Neutrophil (primary cell): ENCODE results near the gene INAVA.

Experiments
- H3K27ac ChIP-seq: fragments of 200-600 bp; sonication (generic); 2 replicates; pipeline ENCODE4 v1.5.1; 2016; ENCODE audit warnings: mild to moderate bottlenecking, moderate library complexity
- H3K27me3 ChIP-seq: fragments of 200-600 bp; sonication (generic); 2 replicates; pipeline ENCODE4 v1.6.0; 2016; ENCODE audit warnings: mild to moderate bottlenecking
- H3K36me3 ChIP-seq: fragments of 200-600 bp; sonication (generic); 2 replicates; pipeline ENCODE4 v1.5.1; 2017
- H3K4me1 ChIP-seq, 2 experiments: fragments of 200-600 bp in 1 of 2; sonication (generic) in 1 of 2; 1 replicate in 1 of 2; 2 replicates in 1 of 2; pipeline versions ENCODE4 v1.5.1 to v1.6.1; 2013 to 2016; ENCODE audit warnings: low read depth in 1 of 2, low read length in 1 of 2, mild to moderate bottlenecking in 1 of 2, moderate library complexity in 1 of 2; ENCODE audit not compliant: control insufficient read depth in 1 of 2, insufficient read depth in 1 of 2
- H3K4me3 ChIP-seq, 2 experiments: fragments of 200-600 bp in 1 of 2; sonication (generic) in 1 of 2; 1 replicate in 1 of 2; 2 replicates in 1 of 2; pipeline ENCODE4 v1.5.1; 2013 to 2016; ENCODE audit warnings: low read depth in 1 of 2, low read length in 1 of 2, mild to moderate bottlenecking in 1 of 2, moderate library complexity in 1 of 2
- H3K9me3 ChIP-seq: fragments of 200-600 bp; sonication (generic); 2 replicates; pipeline ENCODE4 v1.5.1; 2016
- TF ChIP-seq, protein P1 (sequence below): fragments of 200-600 bp; sonication (generic); IDR thresholded peaks from 2 replicates; pipeline ENCODE4 v1.5.1; 2016; ENCODE audit warnings: antibody characterized with exemption

Gene INAVA

GRCh38 chr1:200873116-200873670 lies 21.5 kb upstream of the INAVA start:
- peaks cover 16 to 22% of the 10 kb centered on the region in 2 experiments for H3K4me1 ChIP-seq
- no peak overlapping the region for H3K27ac ChIP-seq
- TF ChIP-seq, protein P1, sequence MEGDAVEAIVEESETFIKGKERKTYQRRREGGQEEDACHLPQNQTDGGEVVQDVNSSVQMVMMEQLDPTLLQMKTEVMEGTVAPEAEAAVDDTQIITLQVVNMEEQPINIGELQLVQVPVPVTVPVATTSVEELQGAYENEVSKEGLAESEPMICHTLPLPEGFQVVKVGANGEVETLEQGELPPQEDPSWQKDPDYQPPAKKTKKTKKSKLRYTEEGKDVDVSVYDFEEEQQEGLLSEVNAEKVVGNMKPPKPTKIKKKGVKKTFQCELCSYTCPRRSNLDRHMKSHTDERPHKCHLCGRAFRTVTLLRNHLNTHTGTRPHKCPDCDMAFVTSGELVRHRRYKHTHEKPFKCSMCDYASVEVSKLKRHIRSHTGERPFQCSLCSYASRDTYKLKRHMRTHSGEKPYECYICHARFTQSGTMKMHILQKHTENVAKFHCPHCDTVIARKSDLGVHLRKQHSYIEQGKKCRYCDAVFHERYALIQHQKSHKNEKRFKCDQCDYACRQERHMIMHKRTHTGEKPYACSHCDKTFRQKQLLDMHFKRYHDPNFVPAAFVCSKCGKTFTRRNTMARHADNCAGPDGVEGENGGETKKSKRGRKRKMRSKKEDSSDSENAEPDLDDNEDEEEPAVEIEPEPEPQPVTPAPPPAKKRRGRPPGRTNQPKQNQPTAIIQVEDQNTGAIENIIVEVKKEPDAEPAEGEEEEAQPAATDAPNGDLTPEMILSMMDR = no peak
- no peaks in the 10 kb centered on the region for H3K9me3 ChIP-seq
- H3K36me3 ChIP-seq = no peaks in the 10 kb centered on the region
- peak overlapping the region; percentile 36 to 53 for H3K4me3 ChIP-seq
- peaks cover 33% of the 10 kb centered on the region for H3K27me3 ChIP-seq

GRCh38 chr1:200873671-200874397 lies 20.9 kb upstream of the INAVA start:
- Histone ChIP-seq H3K9me3 (no peaks in the 10 kb centered on the region), H3K27ac (no peak overlapping the region), H3K36me3 (no peaks in the 10 kb centered on the region), H3K4me3 (peak overlapping the region; percentile 36 to 53), H3K4me1 (peaks cover 16 to 22% of the 10 kb centered on the region in 2 experiments), H3K27me3 (peaks cover 33% of the 10 kb centered on the region)
- TF ChIP-seq, protein P1 = no peak

DNA sequence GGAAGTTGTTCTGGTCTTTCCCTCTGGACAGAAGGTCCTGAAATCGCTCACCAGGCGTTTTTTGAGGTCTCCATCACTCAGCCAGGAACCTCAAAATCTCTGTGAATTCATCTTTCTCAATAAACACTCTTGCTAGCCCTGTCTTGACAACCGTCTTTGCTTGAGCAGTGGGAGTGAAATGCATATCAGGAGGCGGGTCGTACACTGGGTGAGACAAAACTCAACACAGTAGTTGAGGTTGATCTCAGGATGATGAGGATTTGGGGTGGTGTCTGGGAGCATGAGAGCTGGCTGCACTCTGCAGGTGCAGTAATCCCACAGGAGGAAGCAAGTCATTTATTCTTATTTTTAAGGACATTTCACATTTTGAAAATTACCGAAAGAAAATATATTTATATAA lies 20.0 kb upstream of the INAVA start:
- H3K27ac ChIP-seq = no peak overlapping the region
- H3K9me3 ChIP-seq = no peaks in the 10 kb centered on the region
- H3K4me1 ChIP-seq = peaks cover 16 to 22% of the 10 kb centered on the region in 2 experiments
- H3K36me3 ChIP-seq = no peaks in the 10 kb centered on the region
- no peak overlapping the region for H3K4me3 ChIP-seq
- TF ChIP-seq, protein P1 = no peak
- H3K27me3 ChIP-seq = peaks cover 33% of the 10 kb centered on the region

- peaks cover 33% of the 10 kb centered on the region for H3K27me3 ChIP-seq
Observed at GRCh38 chr1:200875416-200875815, 19.3 kb upstream of the INAVA start.

DNA sequence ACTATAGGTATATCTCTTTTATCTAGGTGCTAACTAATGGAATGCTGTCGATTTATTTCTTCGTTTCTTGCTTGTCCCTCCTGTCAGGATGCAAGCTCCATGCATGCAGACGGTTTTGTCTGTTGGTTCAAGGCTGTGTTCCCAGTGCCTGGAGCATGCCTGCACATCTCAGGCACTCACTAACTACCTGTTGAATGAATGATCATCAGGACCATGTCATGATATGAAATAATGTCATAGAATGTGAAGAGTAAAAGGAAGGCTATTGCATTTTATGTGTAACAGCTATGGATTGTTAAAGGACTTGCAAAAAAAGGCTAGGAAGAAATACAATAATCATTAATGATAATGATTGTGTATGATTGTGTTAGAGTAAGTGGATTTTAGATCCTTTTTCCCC lies 17.7 kb upstream of the INAVA start:
- no peak overlapping the region for H3K27ac ChIP-seq
- H3K27me3 ChIP-seq = peaks cover 33% of the 10 kb centered on the region
- no peak overlapping the region for H3K4me3 ChIP-seq
- no peaks in the 10 kb centered on the region for H3K9me3 ChIP-seq
- H3K36me3 ChIP-seq = no peaks in the 10 kb centered on the region
- peaks cover 13 to 15% of the 10 kb centered on the region in 2 experiments for H3K4me1 ChIP-seq
- TF ChIP-seq, protein P1 = no peak

More at GRCh38 chr1:200875416-200875815, 19.3 kb upstream of the INAVA start:
- TF ChIP-seq, protein P1 = no peak
- Histone ChIP-seq H3K4me1 (peaks cover 16 to 22% of the 10 kb centered on the region in 2 experiments), H3K36me3 (no peaks in the 10 kb centered on the region), H3K9me3 (no peaks in the 10 kb centered on the region), H3K27ac (no peak overlapping the region), H3K4me3 (no peak overlapping the region)
